ENCODE data around the gene CCL8.

DNA sequence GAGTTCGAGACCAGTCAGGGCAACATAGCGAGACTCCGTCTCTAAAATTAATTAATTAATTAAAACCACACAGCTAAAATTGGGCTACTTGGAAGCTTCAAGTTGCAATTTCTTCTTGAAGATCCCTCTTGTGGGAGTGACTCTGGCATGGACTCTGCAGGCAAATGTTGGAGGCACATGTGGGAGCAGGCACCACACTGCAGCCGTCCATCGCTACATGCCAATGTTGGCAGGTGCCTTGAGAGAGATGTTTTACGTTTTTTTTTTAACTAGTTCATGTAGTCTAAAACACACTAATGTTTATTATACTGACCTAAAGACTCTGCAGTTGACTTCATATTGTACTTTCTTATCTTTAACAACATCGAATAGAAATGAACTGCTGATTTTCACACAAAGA lies 7.9 kb upstream of the CCL8 start:
- no peak for TF ChIP-seq CEBPB (IDR thresholded peaks at IDR 0.05)
- TF ChIP-seq CREB1 (IDR thresholded peaks at IDR 0.05; ENCODE audit: low read depth), result no peak
- no peak for TF ChIP-seq RAD21 (IDR thresholded peaks at IDR 0.05; ENCODE audit: low read depth)
